Mucosa of descending colon (tissue), 3 donors: ENCODE measurements around the gene DGKQ. TPM values are rescaled to one million over a fixed set of nuclear protein-coding genes. Genes with fewer than 3 reads are reported as not detected.
"Not testable (repeated sequence)": the region's sequence is repeated elsewhere in the genome, so short reads cannot be mapped to it uniquely, and the experiment has no call there.

ENCODE experiments used
- ATAC-seq: fragments of 200-7000 bp; cut with Tn5 transposase; one replicate; pipeline ENCODE4 v1.9.1; 2020; ENCODE audit warnings: mild to moderate bottlenecking, moderate library complexity
- DNase-seq, 3 donors: peaks; one replicate each; pipeline ENCODE4 v3.0.0-alpha.2; 2020
- H3K36me3 ChIP-seq: fragments of 200-600 bp; one replicate; pipeline ENCODE4 v1.8.0; 2021; ENCODE audit warnings: low read depth, mild to moderate bottlenecking
- H3K4me1 ChIP-seq: fragments of 200-600 bp; one replicate; pipeline ENCODE4 v1.8.0; 2021; ENCODE audit warnings: low read depth, mild to moderate bottlenecking
- H3K4me3 ChIP-seq: fragments of 200-600 bp; one replicate; pipeline ENCODE4 v1.8.0; 2021; ENCODE audit warnings: mild to moderate bottlenecking
- H3K9me3 ChIP-seq: fragments of 200-600 bp; one replicate; pipeline ENCODE4 v1.8.0; 2021; ENCODE audit warnings: mild to moderate bottlenecking
- CTCF ChIP-seq: fragments of 200-600 bp; IDR thresholded peaks from one replicate; pipeline ENCODE4 v1.8.0; 2022; ENCODE audit warnings: antibody characterized with exemption, mild to moderate bottlenecking
- intact Hi-C, 2 donors: fragments of 100-400 bp; cut with DNase I in 1 of 2; cut with micrococcal nuclease in 1 of 2; formaldehyde crosslinking; loops; one replicate each; pipeline versions ENCODE4 v1.11.0 to v1.11.1; 2022; cut with DNase I, micrococcal nuclease
- total RNA-seq, 3 donors: library from RNA; stranded (reverse); fragmentation: NEBNext Ultra II Directional in 2 of 3; extraction: Animal tissue kit (Norgen Biotek cat#: 25700) in 2 of 3; gene quantifications; one replicate each; pipeline versions ENCODE4 v1.2.1 to v1.2.4, GENCODE V29; 2021 to 2023
- donor health status: DM: no; HTN: no; CAD: no; lungs with moderate emphysema.
- donor health status: DM: no; HTN: no; CAD: no.
- donor health status: DM: no; HTN: yes; CAD: no.

The DGKQ gene
- total RNA-seq, 3 donors from 2014 or later, result 31.8 to 56.1 (median 41.7) TPM

- Histone ChIP-seq H3K9me3 (no peaks in the 10 kb centered on the region), H3K4me3 (no peak overlapping the region), H3K4me1 (no peaks in the 10 kb centered on the region), H3K36me3 (no peaks in the 10 kb centered on the region)
- DNase-seq (peak in 1 of 3 donors; percentile 22), ATAC-seq (no peak)
- intact Hi-C loops, result no loop called here
- no peak for TF ChIP-seq CTCF
Observed at GRCh38 chr4:945274-946102, 27.9 kb downstream of the DGKQ start.

GRCh38 chr4:939508-939907 is 33.9 kb downstream of the DGKQ start:
- ATAC-seq, H3K9me3 ChIP-seq, H3K4me3 ChIP-seq, H3K36me3 ChIP-seq, DNase-seq, H3K4me1 ChIP-seq, intact Hi-C loops: not testable (repeated sequence)

- H3K4me1 ChIP-seq, result peaks cover 32% of the 10 kb centered on the region
- H3K9me3 ChIP-seq, result no peaks in the 10 kb centered on the region
- H3K36me3 ChIP-seq, result no peaks in the 10 kb centered on the region
- peak; percentile 7 for ATAC-seq
- TF ChIP-seq CTCF, result no peak
- no peak for DNase-seq
- intact Hi-C loops, result no loop called here
- peak overlapping the region; percentile 99 for H3K4me3 ChIP-seq
Observed at GRCh38 chr4:932713-933070, 40.7 kb downstream of the DGKQ start.

- ATAC-seq (peak; percentile 96), DNase-seq (peak; percentile 96 to 99 (median 98))
- intact Hi-C loops, result no loop called here
- H3K4me3 ChIP-seq, result peak within 1 kb of the TSS; percentile 99
- no peaks in the 10 kb centered on the region for H3K9me3 ChIP-seq
- peaks cover 32% of the 10 kb centered on the region for H3K4me1 ChIP-seq
- TF ChIP-seq CTCF, result peak; percentile 29
- H3K36me3 ChIP-seq, result no peaks in the 10 kb centered on the region
Observed at GRCh38 chr4:931960-932712, 41.2 kb downstream of the DGKQ start, which contains the start of the genes GAK and TMEM175. GAK (minus strand) TSS chr4:932316; CDS start chr4:932187, 129 bp downstream. TMEM175 (plus strand) TSS chr4:932460; CDS start chr4:947740, 15,280 bp downstream.

GRCh38 chr4:931194-931959 is 42.0 kb downstream of the DGKQ start:
- no peak for TF ChIP-seq CTCF
- intact Hi-C loops, result no loop called here
- Histone ChIP-seq H3K9me3 (no peaks in the 10 kb centered on the region), H3K36me3 (no peaks in the 10 kb centered on the region), H3K4me3 (peak overlapping the region; percentile 99), H3K4me1 (peaks cover 32% of the 10 kb centered on the region)
- ATAC-seq, result peak; percentile 28
- DNase-seq, result peak in 2 of 3 donors; percentile 38 to 75
